AG09309 (cell line): ENCODE data around the gene CCDC122.

Experiments used
- DNase-seq: peaks from one replicate; pipeline ENCODE4 v3.0.0-alpha.2; 2010; ENCODE audit warnings: low read depth
- H3K4me3 ChIP-seq: 2 replicates; pipeline ENCODE4 v1.5.1; 2011; ENCODE audit warnings: mild to moderate bottlenecking, low read depth, low read length, moderate library complexity; ENCODE audit not compliant: control insufficient read depth
- TF ChIP-seq, protein P1 (sequence below): IDR thresholded peaks from 2 replicates; pipeline ENCODE4 v1.5.1; 2011; ENCODE audit warnings: mild to moderate bottlenecking, low read depth, low read length, inconsistent platforms; ENCODE audit not compliant: insufficient read depth, control insufficient read depth; ENCODE audit errors: missing control alignments

CCDC122 gene

DNA sequence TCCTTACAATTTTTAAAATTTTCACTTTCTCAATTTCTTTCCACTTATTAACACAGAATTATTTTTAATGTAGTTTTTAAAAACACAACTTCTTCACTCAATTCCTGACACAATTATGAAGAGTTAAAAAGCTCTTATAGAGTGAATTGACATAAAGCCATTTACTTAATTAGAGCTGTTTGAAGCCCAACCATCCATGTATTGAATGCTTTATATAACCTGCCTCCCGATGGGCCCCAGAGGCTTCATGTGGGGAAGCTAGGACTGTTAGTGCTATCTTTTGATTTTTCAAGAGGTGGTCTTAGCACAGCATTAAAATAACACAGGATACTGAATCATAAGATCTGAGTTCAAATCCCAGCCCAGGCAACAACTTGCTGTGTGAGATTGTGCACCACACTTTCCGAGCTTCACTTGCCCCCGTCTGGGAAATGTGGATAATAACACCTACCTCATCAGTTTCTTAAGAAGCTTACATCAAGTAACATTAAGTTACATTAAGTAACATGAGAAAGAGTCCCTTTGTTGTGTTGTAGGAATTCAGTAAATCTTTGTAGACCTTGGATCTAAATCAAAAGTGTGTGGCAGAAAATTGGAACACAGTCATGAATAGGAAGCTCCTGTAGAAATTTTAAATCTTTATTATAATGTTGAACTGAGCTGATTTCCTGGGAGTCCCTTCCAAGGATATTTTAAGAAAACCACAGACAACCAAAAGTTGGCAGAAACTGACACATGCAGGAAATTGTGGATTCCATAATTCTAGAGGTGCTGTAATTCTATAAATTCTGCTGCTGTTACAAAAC, 87.3 kb downstream of the CCDC122 start:
- TF ChIP-seq, protein P1, sequence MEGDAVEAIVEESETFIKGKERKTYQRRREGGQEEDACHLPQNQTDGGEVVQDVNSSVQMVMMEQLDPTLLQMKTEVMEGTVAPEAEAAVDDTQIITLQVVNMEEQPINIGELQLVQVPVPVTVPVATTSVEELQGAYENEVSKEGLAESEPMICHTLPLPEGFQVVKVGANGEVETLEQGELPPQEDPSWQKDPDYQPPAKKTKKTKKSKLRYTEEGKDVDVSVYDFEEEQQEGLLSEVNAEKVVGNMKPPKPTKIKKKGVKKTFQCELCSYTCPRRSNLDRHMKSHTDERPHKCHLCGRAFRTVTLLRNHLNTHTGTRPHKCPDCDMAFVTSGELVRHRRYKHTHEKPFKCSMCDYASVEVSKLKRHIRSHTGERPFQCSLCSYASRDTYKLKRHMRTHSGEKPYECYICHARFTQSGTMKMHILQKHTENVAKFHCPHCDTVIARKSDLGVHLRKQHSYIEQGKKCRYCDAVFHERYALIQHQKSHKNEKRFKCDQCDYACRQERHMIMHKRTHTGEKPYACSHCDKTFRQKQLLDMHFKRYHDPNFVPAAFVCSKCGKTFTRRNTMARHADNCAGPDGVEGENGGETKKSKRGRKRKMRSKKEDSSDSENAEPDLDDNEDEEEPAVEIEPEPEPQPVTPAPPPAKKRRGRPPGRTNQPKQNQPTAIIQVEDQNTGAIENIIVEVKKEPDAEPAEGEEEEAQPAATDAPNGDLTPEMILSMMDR: no peak
- no peak overlapping the region for H3K4me3 ChIP-seq
- DNase-seq: no peak

DNA sequence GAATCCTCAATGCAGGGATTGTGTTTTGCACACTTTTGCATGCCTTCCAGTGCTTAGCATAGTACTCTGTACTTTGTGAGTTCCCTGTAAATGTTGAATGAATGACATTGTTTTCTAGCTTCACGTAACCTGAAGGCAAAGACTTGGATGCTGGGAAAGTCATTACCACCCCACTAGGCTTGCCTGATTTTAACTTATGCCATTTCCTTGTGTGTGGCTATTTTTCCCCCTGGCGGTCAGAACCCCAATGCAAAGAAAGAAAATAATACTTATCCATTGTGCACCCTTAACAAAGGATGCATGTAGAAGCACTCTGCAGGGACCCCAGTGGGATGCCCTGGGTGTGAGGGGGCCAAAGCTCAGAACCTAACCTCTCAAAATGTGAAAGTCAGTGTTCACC, 91.5 kb downstream of the CCDC122 start:
- TF ChIP-seq, protein P1: peak; percentile 50
- H3K4me3 ChIP-seq: no peak overlapping the region
- no peak for DNase-seq

DNA sequence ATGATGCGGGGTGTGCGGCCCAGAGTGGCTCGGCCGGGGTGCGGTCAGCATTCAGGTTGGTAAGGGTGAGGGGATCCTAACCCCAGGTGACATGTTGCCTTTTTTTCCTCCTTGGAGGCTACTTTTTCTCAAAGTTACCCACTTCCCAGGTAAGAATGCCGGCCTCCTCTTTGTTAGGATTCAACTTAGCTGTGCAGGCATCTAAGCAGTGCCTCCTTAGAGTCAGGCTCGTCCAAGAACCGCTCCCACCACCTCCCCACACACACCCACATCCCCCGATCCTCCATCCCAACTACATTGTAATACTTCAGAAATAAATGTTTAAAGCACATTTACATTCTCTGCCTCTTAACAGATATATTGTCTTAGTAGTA, 92.0 kb downstream of the CCDC122 start:
- TF ChIP-seq, protein P1: no peak
- no peak for DNase-seq
- H3K4me3 ChIP-seq: peak overlapping the region; percentile 63

DNA sequence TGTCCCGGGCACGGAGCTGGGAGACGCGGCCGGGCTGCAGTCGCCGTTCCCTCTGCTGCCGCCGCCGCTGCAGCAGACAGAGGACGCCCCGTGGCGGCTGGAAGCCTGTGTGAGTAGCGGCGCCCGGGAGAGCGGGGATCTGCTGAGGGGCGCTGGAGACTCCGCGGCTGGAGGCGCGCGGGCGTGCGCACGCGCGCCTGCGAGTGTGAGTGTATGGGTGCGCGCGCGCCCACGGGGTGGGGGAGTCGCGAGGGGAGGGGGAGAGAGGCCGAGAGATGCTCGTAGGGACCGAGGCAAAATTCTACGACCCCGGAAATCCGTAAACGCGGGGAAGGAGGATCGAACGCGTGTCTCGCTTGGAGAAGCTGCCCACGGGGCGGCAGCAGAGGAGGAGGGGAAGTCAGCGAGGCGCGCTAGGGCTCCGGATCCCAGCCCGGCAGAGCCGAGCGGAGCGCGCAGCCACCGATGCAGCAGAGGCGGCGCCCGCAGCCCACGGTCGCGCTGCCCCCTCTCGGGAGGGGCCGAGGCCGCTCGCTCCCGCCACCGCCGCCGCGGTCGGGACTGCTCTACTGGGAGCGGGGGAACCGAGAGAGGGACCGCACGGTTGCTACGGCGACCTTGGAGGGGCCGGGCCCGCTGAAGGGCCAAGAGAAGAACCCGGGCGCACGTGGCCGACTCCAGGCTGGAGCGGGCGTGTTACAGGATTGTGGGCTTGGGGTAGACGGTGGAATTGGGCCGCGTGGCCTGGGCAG, 92.6 kb downstream of the CCDC122 start, which contains the start of gene ENOX1:
ENOX1 (minus strand) TSS at position 207 of the 752 bp plus-strand sequence.
- TF ChIP-seq, protein P1: peak; percentile 12
- no peak for DNase-seq
- H3K4me3 ChIP-seq: peak within 1 kb of the TSS; percentile 63

DNA sequence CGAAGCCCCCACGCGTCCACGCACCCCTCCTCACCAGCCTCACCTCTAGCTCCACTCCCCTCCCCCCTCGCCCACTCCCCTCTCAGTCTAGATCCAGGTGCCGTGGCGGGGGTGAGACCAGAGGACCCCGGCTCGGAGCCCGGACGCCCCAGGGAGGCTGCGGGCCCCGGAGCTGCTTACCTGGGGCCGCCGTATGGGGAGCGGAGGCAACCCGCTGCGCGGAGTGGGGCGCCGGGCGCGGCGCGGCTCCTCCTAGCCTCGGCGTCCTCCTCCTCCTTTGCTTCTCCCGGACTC, 93.1 kb downstream of the CCDC122 start:
- TF ChIP-seq, protein P1: no peak
- H3K4me3 ChIP-seq: peak overlapping the region; percentile 63
- no peak for DNase-seq
